ENCODE data around the gene TRPM3.

TRPM3 gene

GRCh38 chr9:70593241-70593640 is 528.2 kb downstream of the TRPM3 start:
- TF ChIP-seq CTCF (IDR thresholded peaks at IDR 0.05; ENCODE audit: control extremely low read depth, extremely low read depth, low read depth, missing control alignments), result no peak
- ChIA-PET CTCF (interaction anchor here (0.8 to 2.3 kb wide), 4 partner anchors 9 to 13 kb away, joined by 3 to 17 read pairs (median 3); no protein-coding TSS in a partner anchor), POLR2A (no interaction called here)
- DNase-seq (ENCODE audit: extremely low spot score), result no peak

GRCh38 chr9:70590315-70590677 is 531.1 kb downstream of the TRPM3 start:
- ChIA-PET POLR2A (no interaction called here), CTCF (interaction anchor here (0.9 kb wide), 1 partner anchor 14 kb away, joined by 3 read pairs; no protein-coding TSS in a partner anchor)
- DNase-seq (ENCODE audit: extremely low spot score), result no peak
- no peak for TF ChIP-seq CTCF (IDR thresholded peaks at IDR 0.05; ENCODE audit: control extremely low read depth, extremely low read depth, low read depth, missing control alignments)

- TF ChIP-seq CTCF (IDR thresholded peaks at IDR 0.05; ENCODE audit: control extremely low read depth, extremely low read depth, low read depth, missing control alignments), result no peak
- CTCF ChIA-PET, result no interaction called here
- no peak for DNase-seq (ENCODE audit: extremely low spot score)
- POLR2A ChIA-PET, result no interaction called here
Observed at GRCh38 chr9:70589571-70590314, 531.7 kb downstream of the TRPM3 start.

- DNase-seq (ENCODE audit: extremely low spot score), result no peak
- ChIA-PET POLR2A (no interaction called here), CTCF (no interaction called here)
- TF ChIP-seq CTCF (IDR thresholded peaks at IDR 0.05; ENCODE audit: control extremely low read depth, extremely low read depth, low read depth, missing control alignments), result no peak
Observed at GRCh38 chr9:70588999-70589398, 532.4 kb downstream of the TRPM3 start.

DNA sequence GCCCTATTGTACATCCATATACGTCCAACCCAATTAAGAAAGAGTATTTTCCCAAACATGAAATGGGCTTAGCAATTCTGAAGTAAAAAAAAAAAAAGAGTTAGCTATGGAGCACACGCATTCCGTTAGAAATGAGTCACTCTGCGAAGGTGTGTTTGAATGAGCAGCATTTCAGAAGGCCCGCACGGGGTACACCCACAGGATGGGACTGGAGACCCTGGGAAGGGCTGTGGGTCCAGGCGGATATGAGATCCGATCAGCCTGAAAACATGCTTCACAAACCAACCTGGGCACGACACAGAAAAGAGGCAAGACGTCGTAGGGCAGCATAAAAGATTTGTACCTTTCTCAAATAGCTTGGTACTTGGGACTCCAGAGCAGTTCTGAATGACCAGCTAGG is 533.0 kb downstream of the TRPM3 start:
- TF ChIP-seq CTCF (IDR thresholded peaks at IDR 0.05; ENCODE audit: control extremely low read depth, extremely low read depth, low read depth, missing control alignments), result no peak
- no peak for DNase-seq (ENCODE audit: extremely low spot score)
- POLR2A ChIA-PET, result no interaction called here
- CTCF ChIA-PET, result no interaction called here

DNA sequence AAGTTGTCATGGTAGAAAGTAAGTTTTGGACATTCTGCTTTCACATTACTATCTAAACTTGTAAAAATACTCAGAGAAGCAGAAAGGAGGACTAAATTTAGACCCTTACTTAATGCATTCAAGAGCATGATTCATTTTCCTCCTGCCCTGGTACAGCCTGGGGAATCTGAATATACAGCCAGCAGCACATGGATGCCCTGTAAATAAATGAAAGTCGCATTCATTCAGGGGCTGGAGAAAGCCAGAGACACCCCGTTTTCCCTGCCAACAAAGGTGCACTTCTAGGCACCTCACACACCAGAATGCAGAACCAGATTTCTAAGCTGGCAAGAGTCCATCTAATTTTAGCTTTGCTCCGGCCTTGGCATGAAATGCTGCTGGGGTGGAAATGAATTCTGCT is 534.2 kb downstream of the TRPM3 start:
- no peak for TF ChIP-seq CTCF (IDR thresholded peaks at IDR 0.05; ENCODE audit: control extremely low read depth, extremely low read depth, low read depth, missing control alignments)
- CTCF ChIA-PET, result no interaction called here
- POLR2A ChIA-PET, result no interaction called here
- DNase-seq (ENCODE audit: extremely low spot score), result no peak
